Progenitor cell of endocrine pancreas (in vitro differentiated cells): ENCODE results near the gene VIPR2. TPM values are rescaled to one million over a fixed set of nuclear protein-coding genes. Genes with fewer than 3 reads are reported as not detected.

Experiments
- DNase-seq: peaks from one replicate; pipeline ENCODE4 v3.0.0; 2021; ENCODE audit warnings: low spot score; ENCODE audit not compliant: unreplicated experiment
- H3K27ac Mint-ChIP-seq: 2 replicates; pipeline ENCODE4 v1.8.0; 2021; ENCODE audit warnings: mild to moderate bottlenecking, moderate library complexity, mixed read lengths
- H3K27me3 Mint-ChIP-seq: 2 replicates; pipeline ENCODE4 v1.8.0; 2021; ENCODE audit warnings: mixed read lengths
- H3K36me3 Mint-ChIP-seq: 2 replicates; pipeline ENCODE4 v1.8.0; 2022; ENCODE audit warnings: mixed read lengths; ENCODE audit not compliant: insufficient read depth
- H3K4me1 Mint-ChIP-seq: 2 replicates; pipeline ENCODE4 v1.8.0; 2021; ENCODE audit warnings: low read depth, mixed read lengths
- H3K4me3 Mint-ChIP-seq: 2 replicates; pipeline ENCODE4 v1.8.0; 2021; ENCODE audit warnings: low read depth, mild to moderate bottlenecking, moderate library complexity, mixed read lengths
- H3K9me3 Mint-ChIP-seq: 2 replicates; pipeline ENCODE4 v1.8.0; 2021; ENCODE audit warnings: low read depth, mixed read lengths
- total RNA-seq: library from RNA; stranded (reverse); gene quantifications from 2 replicates; pipeline ENCODE4 v1.2.1, GENCODE V29; 2021
- TF ChIP-seq, protein P1 (sequence below): fragments of 200-600 bp; sonication (generic); IDR thresholded peaks from one replicate; pipeline ENCODE4 v1.5.0; 2021; ENCODE audit warnings: antibody characterized with exemption, mild to moderate bottlenecking; ENCODE audit not compliant: unreplicated experiment

Gene VIPR2
- total RNA-seq, 1 donor from 2014 or later: 0.36 TPM

DNA sequence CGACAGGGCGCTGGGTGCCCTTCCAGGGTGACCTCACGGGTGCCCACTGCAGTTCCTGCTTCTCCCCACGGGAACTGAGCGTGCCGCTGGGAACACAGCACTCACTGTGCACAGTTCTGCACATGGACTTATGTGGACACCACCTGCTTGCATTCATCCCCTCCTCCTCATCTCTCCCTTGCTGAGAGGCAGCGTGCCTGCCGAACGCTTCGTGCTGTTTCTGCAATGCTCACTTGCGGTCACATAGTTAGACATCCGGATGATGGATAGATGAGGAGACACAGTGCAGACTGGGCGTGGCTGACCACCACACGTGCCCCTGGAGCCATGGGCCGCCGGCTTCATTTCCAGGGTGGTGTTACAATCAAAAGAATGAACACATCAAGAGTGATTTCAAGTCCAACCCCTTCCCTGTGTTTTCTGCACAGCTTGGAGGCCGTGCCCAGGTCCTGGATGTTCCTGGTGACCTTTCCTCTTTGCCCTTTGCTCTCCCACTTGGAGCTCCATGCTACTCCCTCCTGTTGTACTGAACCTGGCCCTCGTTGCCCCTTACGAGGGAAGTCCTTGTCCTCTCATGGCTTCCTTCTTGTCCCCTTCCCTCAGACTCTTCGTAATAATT lies 119.4 kb downstream of the VIPR2 start:
- Mint-ChIP-seq H3K4me3 (no peak overlapping the region), H3K36me3 (no peaks in the 10 kb centered on the region), H3K4me1 (peaks cover 10% of the 10 kb centered on the region), H3K27me3 (peaks cover 4% of the 10 kb centered on the region), H3K9me3 (no peaks in the 10 kb centered on the region), H3K27ac (no peak overlapping the region)
- TF ChIP-seq, protein P1, sequence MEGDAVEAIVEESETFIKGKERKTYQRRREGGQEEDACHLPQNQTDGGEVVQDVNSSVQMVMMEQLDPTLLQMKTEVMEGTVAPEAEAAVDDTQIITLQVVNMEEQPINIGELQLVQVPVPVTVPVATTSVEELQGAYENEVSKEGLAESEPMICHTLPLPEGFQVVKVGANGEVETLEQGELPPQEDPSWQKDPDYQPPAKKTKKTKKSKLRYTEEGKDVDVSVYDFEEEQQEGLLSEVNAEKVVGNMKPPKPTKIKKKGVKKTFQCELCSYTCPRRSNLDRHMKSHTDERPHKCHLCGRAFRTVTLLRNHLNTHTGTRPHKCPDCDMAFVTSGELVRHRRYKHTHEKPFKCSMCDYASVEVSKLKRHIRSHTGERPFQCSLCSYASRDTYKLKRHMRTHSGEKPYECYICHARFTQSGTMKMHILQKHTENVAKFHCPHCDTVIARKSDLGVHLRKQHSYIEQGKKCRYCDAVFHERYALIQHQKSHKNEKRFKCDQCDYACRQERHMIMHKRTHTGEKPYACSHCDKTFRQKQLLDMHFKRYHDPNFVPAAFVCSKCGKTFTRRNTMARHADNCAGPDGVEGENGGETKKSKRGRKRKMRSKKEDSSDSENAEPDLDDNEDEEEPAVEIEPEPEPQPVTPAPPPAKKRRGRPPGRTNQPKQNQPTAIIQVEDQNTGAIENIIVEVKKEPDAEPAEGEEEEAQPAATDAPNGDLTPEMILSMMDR: no peak
- no peak for DNase-seq

DNA sequence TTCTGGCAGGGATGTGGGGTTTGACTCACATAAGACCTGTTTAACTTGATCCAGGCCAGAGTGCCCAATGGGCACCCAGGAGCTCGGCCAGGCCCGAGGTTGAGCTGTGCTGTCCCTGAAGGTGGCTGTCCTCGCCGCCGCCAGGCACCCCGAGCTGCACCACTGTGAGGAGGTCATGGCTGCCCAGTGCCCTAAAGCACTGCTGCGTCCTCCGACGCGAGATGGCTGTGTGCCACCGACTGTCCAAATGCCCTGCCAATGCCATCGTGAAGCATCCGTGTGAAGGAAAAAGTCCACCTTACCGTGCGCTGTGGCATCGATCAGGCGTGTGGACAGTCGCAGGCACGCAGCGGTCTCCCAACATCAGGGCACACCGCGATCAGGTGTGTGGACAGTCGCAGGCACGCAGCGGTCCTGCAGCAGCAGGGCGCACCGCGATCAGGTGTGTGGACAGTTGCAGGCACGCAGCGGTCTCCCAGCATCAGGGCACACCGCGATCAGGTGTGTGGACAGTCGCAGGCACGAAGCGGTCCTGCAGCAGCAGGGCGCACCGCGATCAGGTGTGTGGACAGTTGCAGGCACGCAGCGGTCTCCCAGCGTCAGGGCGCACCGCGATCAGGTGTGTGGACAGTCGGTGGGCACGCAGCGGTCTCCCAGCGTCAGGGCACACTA lies 120.3 kb downstream of the VIPR2 start:
- H3K4me1 Mint-ChIP-seq: peaks cover 10% of the 10 kb centered on the region

DNA sequence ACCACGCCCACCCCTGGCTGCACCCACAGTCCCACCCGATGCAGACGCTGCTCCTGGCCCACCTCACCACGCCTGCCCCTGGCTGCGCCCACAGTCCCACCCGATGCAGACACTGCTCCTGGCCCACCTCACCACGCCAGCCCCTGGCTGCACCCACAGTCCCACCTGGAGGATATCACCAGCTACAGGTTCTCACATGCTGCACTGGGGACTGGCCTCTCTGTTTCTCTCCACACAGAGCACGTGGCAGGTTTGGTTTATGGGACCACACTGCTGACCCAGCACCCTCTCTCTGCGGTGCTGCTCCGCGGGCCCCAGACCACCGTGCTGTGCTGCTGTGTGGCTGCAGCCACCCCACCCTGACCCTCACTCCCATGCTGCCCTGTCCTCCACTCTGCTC lies 120.9 kb downstream of the VIPR2 start:
- no peak overlapping the region for H3K4me3 Mint-ChIP-seq
- no peak for DNase-seq
- H3K36me3 Mint-ChIP-seq: no peaks in the 10 kb centered on the region
- H3K27ac Mint-ChIP-seq: no peak overlapping the region
- peaks cover 10% of the 10 kb centered on the region for H3K4me1 Mint-ChIP-seq
- peaks cover 4% of the 10 kb centered on the region for H3K27me3 Mint-ChIP-seq
- H3K9me3 Mint-ChIP-seq: no peaks in the 10 kb centered on the region
- TF ChIP-seq, protein P1: no peak

More for the DNA sequence above, 120.3 kb downstream of the VIPR2 start:
- H3K36me3 Mint-ChIP-seq: no peaks in the 10 kb centered on the region
- no peak for DNase-seq
- TF ChIP-seq, protein P1: no peak
- peaks cover 4% of the 10 kb centered on the region for H3K27me3 Mint-ChIP-seq
- H3K4me3 Mint-ChIP-seq: no peak overlapping the region
- no peak overlapping the region for H3K27ac Mint-ChIP-seq
- H3K9me3 Mint-ChIP-seq: no peaks in the 10 kb centered on the region

DNA sequence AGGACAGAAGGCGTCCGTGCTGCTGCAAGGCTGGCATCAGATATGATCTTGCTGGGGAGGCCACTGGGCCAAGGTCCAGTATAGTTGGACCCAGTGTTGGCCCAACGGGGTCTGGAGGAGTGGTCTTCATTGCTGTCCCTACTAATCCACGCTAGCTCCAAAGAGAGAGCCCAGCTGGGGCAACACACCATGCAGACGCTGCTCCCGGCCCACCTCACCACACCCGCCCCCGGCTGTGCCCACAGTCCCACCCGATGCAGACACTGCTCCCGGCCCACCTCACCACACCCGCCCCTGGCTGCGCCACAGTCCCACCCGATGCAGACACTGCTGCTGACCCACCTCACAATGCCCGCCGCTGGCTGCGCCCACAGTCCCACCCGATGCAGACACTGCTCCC lies 121.5 kb downstream of the VIPR2 start:
- TF ChIP-seq, protein P1: no peak
- Mint-ChIP-seq H3K9me3 (no peaks in the 10 kb centered on the region), H3K27ac (no peak overlapping the region), H3K36me3 (no peaks in the 10 kb centered on the region), H3K4me3 (no peak overlapping the region), H3K4me1 (peaks cover 10% of the 10 kb centered on the region), H3K27me3 (peaks cover 3% of the 10 kb centered on the region)
- DNase-seq: no peak

DNA sequence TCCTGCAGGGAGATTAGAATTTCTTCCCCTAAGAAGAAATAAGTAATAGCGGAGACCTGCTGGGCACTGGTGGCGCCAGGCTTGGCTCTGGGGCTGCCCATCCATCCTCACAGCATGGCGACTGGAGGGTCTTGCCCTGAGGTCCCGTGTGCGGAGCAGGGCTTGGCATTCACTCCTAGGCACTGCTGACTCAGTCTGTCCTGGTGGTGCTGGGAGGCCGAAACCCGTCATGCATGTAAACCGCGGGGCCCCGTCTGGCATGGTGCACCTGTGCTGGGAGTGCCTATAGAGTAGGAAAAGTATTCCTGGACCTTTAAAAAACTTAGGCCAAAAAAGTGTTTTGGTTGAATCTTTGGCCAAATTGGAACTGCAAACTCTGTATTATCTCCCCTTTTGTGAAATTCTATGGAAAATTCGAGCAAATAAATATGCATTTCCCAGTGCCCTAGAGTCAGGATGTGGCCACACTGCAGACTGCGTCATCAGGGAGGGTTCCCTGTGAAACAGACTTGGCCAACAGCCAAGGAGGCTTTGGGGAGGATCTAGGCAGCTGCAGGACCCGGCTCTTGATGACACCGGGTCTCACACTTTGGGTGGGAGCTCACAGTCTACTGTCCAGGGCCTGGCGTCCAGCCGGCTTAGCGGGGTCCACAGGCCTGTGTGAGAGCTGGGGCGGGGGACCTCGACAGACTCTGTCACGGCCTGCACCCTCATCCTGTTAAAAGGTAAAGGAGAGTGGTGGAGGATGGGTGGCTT lies 122.3 kb downstream of the VIPR2 start:
- H3K36me3 Mint-ChIP-seq: no peaks in the 10 kb centered on the region
- no peak for DNase-seq
- no peaks in the 10 kb centered on the region for H3K9me3 Mint-ChIP-seq
- H3K27me3 Mint-ChIP-seq: no peaks in the 10 kb centered on the region
- H3K4me1 Mint-ChIP-seq: peaks cover 7% of the 10 kb centered on the region
- H3K27ac Mint-ChIP-seq: no peak overlapping the region
- no peak overlapping the region for H3K4me3 Mint-ChIP-seq
- TF ChIP-seq, protein P1: no peak
